CD4-positive, alpha-beta T cell treated with Interferon gamma for 1 hour (primary cell): ENCODE data around the gene KRT9.

Experiments used
- DNase-seq: peaks from one replicate; pipeline ENCODE4 v3.0.0-alpha.2; 2020

KRT9 gene

GRCh38 chr17:41523787-41524186, 48.1 kb downstream of the KRT9 start:
- no peak for DNase-seq

GRCh38 chr17:41523225-41523593, 48.6 kb downstream of the KRT9 start:
- DNase-seq, result no peak

GRCh38 chr17:41522301-41523224, 49.3 kb downstream of the KRT9 start:
- DNase-seq, result no peak

- DNase-seq, result no peak
These were observed 50.1 kb downstream of the KRT9 start for GRCh38 chr17:41521574-41522261.

GRCh38 chr17:41520821-41521521, 50.9 kb downstream of the KRT9 start:
- DNase-seq, result no peak

- DNase-seq, result no peak
These were observed 52.2 kb downstream of the KRT9 start for GRCh38 chr17:41519501-41520224.

- DNase-seq, result no peak
These were observed 52.9 kb downstream of the KRT9 start, which contains the start of gene KRT15 for GRCh38 chr17:41518789-41519449. Gene KRT15, minus strand, starts transcription at chr17:41518890. Its CDS starts 63 bp downstream, at chr17:41518827.

- no peak for DNase-seq
These were observed 53.8 kb downstream of the KRT9 start for GRCh38 chr17:41518031-41518430.

GRCh38 chr17:41516830-41517283, 55.0 kb downstream of the KRT9 start:
- DNase-seq, result no peak

GRCh38 chr17:41516147-41516829, 55.6 kb downstream of the KRT9 start:
- no peak for DNase-seq
